RWPE2 (cell line): ENCODE measurements around the gene ROBO1.

Experiments
- ATAC-seq: fragments of 200-7000 bp; cut with Tn5 transposase; 3 replicates; pipeline ENCODE4 v1.9.1; 2021; ENCODE audit warnings: low read depth
- DNase-seq: peaks from one replicate; pipeline ENCODE4 v3.0.0-alpha.2; 2020; ENCODE audit warnings: low spot score
- H3K27ac ChIP-seq: fragments of 450-650 bp; 2 replicates; pipeline ENCODE4 v1.5.1; 2017; ENCODE audit warnings: mild to moderate bottlenecking; ENCODE audit not compliant: poor library complexity, severe bottlenecking
- H3K27me3 ChIP-seq: fragments of 250-450 bp; sonication (Bioruptor Pico); 2 replicates; pipeline ENCODE4 v1.5.1; 2021; ENCODE audit warnings: mild to moderate bottlenecking, moderate library complexity; ENCODE audit not compliant: insufficient read depth, poor library complexity, severe bottlenecking
- H3K36me3 ChIP-seq: fragments of 250-450 bp; sonication (Bioruptor Pico); 2 replicates; pipeline ENCODE4 v1.5.1; 2020; ENCODE audit warnings: low read depth, mild to moderate bottlenecking, moderate library complexity
- H3K4me1 ChIP-seq: fragments of 250-450 bp; sonication (Bioruptor Pico); 2 replicates; pipeline ENCODE4 v1.5.1; 2021; ENCODE audit warnings: mild to moderate bottlenecking, moderate library complexity; ENCODE audit not compliant: insufficient read depth, poor library complexity, severe bottlenecking
- H3K4me3 ChIP-seq: fragments of 250-450 bp; sonication (Bioruptor Pico); 2 replicates; pipeline ENCODE4 v1.5.1; 2021; ENCODE audit warnings: mild to moderate bottlenecking, moderate library complexity; ENCODE audit not compliant: severe bottlenecking
- H3K9me3 ChIP-seq: fragments of 250-450 bp; sonication (Bioruptor Pico); 2 replicates; pipeline ENCODE4 v1.5.1; 2021; ENCODE audit warnings: mild to moderate bottlenecking, moderate library complexity; ENCODE audit not compliant: severe bottlenecking
- CTCF ChIP-seq: fragments of 450-650 bp; IDR thresholded peaks from one replicate; pipeline ENCODE4 v1.5.1; 2017; ENCODE audit warnings: mild to moderate bottlenecking, moderate library complexity; ENCODE audit not compliant: poor library complexity, severe bottlenecking

Gene ROBO1

GRCh38 chr3:78917536-78917935, 850.3 kb downstream of the ROBO1 start:
- no peaks in the 10 kb centered on the region for H3K36me3 ChIP-seq
- ATAC-seq = no peak
- H3K27me3 ChIP-seq = no peaks in the 10 kb centered on the region
- no peak overlapping the region for H3K27ac ChIP-seq
- TF ChIP-seq CTCF = no peak
- no peaks in the 10 kb centered on the region for H3K9me3 ChIP-seq
- H3K4me3 ChIP-seq = no peak overlapping the region
- no peak for DNase-seq
- peaks cover 23% of the 10 kb centered on the region for H3K4me1 ChIP-seq

DNA sequence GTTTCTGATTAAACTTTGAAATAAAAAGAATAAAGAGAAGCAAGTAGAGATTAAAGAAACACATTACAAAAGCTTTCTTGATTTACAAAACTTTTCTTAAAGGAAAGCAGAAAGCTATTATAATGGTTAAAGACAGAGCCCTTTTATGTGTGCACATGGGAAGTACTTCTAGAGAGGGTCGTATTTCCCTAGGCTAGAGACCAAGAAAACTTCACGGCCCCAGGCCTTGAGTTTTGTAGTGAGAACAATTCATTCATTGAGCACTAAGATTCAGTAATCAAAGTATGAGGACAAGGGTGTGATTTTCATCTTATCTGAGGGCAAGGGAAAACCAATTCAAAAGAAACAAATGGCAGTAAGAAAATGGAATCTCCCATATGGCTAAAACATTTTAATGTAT, 854.1 kb downstream of the ROBO1 start:
- ATAC-seq (no peak), DNase-seq (no peak)
- Histone ChIP-seq H3K4me1 (peaks cover 10% of the 10 kb centered on the region), H3K4me3 (no peak overlapping the region), H3K9me3 (no peaks in the 10 kb centered on the region), H3K36me3 (no peaks in the 10 kb centered on the region), H3K27ac (no peak overlapping the region), H3K27me3 (no peaks in the 10 kb centered on the region)
- TF ChIP-seq CTCF = no peak

- TF ChIP-seq CTCF = no peak
- ATAC-seq (no peak), DNase-seq (no peak)
Observed at GRCh38 chr3:78912687-78913086, 855.1 kb downstream of the ROBO1 start.

DNA sequence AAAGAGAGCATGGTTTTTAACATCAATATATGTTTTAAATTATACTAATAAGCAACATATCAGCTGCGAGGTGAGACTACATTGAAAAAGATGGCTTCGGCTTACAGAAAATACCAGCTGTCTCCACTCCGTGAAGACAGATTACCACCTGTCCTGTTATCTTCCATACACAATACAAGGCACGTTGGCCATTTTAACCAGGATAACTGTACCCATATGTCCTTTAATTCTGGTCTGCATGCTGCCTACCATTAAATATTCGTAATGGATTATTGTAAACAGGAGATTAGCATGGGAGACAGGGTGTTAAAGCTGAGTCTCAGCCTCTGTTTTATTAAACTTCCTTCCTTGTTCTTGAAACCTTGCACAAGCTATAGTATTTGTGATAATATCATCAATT, 855.5 kb downstream of the ROBO1 start:
- no peaks in the 10 kb centered on the region for H3K4me1 ChIP-seq
- no peaks in the 10 kb centered on the region for H3K36me3 ChIP-seq
- no peaks in the 10 kb centered on the region for H3K9me3 ChIP-seq
- no peak overlapping the region for H3K4me3 ChIP-seq
- H3K27ac ChIP-seq = no peak overlapping the region
- H3K27me3 ChIP-seq = no peaks in the 10 kb centered on the region
- DNase-seq (no peak), ATAC-seq (no peak)
- no peak for TF ChIP-seq CTCF

More at GRCh38 chr3:78912687-78913086, 855.1 kb downstream of the ROBO1 start:
- Histone ChIP-seq H3K27me3 (no peaks in the 10 kb centered on the region), H3K4me1 (no peaks in the 10 kb centered on the region), H3K4me3 (no peak overlapping the region), H3K9me3 (no peaks in the 10 kb centered on the region), H3K36me3 (no peaks in the 10 kb centered on the region), H3K27ac (no peak overlapping the region)

DNA sequence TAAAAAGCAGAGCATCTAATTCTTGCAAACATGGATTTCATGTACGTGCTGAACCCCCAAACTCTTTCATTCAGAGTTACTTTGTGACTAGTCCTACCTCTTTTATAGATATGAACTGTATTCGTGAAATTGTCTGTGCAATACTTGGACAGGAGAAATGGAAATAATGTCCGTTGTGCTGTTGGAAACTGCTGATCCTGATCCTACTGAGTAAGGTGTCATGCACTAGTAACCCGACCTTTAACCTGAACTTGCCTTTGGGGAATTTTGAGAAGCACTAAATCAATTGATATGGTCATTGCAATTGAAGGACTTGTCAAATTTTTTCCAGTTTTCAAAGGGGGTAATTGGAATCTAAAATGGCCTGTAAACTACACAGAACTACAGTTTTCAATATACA, 856.4 kb downstream of the ROBO1 start:
- no peak for ATAC-seq
- H3K36me3 ChIP-seq = no peaks in the 10 kb centered on the region
- no peak overlapping the region for H3K27ac ChIP-seq
- no peak for TF ChIP-seq CTCF
- H3K4me1 ChIP-seq = no peaks in the 10 kb centered on the region
- H3K9me3 ChIP-seq = no peaks in the 10 kb centered on the region
- no peak overlapping the region for H3K4me3 ChIP-seq
- DNase-seq = no peak
- H3K27me3 ChIP-seq = no peaks in the 10 kb centered on the region
